ENCODE data around the gene TMEM59L. TPM values are rescaled to one million over a fixed set of nuclear protein-coding genes. Genes with fewer than 3 reads are reported as not detected.

The TMEM59L gene
- total and polyA plus RNA-seq, 9 of the 15 experiments (the other 6 are each of a cell fraction or from before 2014, with no cell fraction given): 0.37 TPM; not detected in 8

- TF ChIP-seq BACH1 (tag; IDR thresholded peaks at IDR 0.05) (no peak), ZNF77 (CRISPR knock-in tag; IDR thresholded peaks at IDR 0.05) (no peak), RB1 (IDR thresholded peaks at IDR 0.05; ENCODE audit: low read depth) (peak; percentile 93), HDAC1 (IDR thresholded peaks at IDR 0.05) (no peak), YBX1 (IDR thresholded peaks at IDR 0.05) (no peak), RREB1 (CRISPR knock-in tag; IDR thresholded peaks at IDR 0.05) (no peak), FOXM1 (IDR thresholded peaks at IDR 0.05; ENCODE audit: low read depth) (no peak), FOXM1 (CRISPR knock-in tag; IDR thresholded peaks at IDR 0.05; ENCODE audit: low read depth) (no peak), RAD21 (CRISPR knock-in tag; conservative IDR thresholded peaks at IDR 0.05 in 1 of 2, IDR thresholded peaks at IDR 0.05 in 1 of 2) (peak; percentile 58 to 71), ZNF347 (CRISPR knock-in tag; IDR thresholded peaks at IDR 0.05; ENCODE audit: low read depth) (no peak), DDX20 (tag; IDR thresholded peaks at IDR 0.05; ENCODE audit: low read depth) (no peak), RBBP5 (IDR thresholded peaks at IDR 0.05; ENCODE audit: borderline replicate concordance, insufficient read depth, low read length, poor library complexity, severe bottlenecking) (no peak), AFF4 (CRISPR knock-in tag; IDR thresholded peaks at IDR 0.05) (no peak), FOXP1 (CRISPR knock-in tag; IDR thresholded peaks at IDR 0.05) (no peak), ZNF444 (CRISPR knock-in tag; IDR thresholded peaks at IDR 0.05) (no peak), XRCC3 (IDR thresholded peaks at IDR 0.05) (no peak), RHOXF2B (CRISPR knock-in tag; conservative IDR thresholded peaks at IDR 0.05) (no peak), SMARCC2 (IDR thresholded peaks at IDR 0.05; ENCODE audit: low read depth) (no peak), ERF (CRISPR knock-in tag; IDR thresholded peaks at IDR 0.05) (no peak), PTTG1 (tag; IDR thresholded peaks at IDR 0.05; ENCODE audit: low read depth) (no peak), SMARCA4 (IDR thresholded peaks at IDR 0.05) (no peak)
Observed at GRCh38 chr19:18594096-18594823, 18.4 kb upstream of the TMEM59L start (continued).
